GF-D8 (cell line): ENCODE results near the gene PLEKHG4B.
"Not testable (repeated sequence)": the region's sequence is repeated elsewhere in the genome, so short reads cannot be mapped to it uniquely, and the experiment has no call there.

ENCODE experiments used
- DNase-seq: peaks from one replicate; lab custom pipeline; 2025; lab: John Stamatoyannopoulos, UW

Gene PLEKHG4B

DNA sequence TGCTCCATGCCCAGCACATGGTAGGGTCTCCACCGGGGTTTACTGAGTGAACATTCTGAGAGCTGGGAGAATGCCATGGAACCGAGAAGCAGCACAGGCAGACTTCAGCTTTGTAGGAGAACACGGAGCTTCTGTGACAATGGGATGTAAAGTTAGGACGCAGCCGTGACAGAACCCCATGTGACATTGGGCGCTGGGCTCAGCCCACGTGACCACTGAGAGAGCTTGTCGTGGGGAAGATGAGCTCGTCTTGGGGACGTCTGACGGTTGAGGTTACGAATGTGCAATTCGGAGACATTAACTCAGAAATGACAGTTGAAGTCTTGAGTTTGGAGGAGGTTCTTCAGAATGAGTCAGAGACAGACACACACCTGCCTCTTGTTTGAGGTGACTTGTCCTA is 139.7 kb downstream of the PLEKHG4B start:
- DNase-seq, result no peak

DNA sequence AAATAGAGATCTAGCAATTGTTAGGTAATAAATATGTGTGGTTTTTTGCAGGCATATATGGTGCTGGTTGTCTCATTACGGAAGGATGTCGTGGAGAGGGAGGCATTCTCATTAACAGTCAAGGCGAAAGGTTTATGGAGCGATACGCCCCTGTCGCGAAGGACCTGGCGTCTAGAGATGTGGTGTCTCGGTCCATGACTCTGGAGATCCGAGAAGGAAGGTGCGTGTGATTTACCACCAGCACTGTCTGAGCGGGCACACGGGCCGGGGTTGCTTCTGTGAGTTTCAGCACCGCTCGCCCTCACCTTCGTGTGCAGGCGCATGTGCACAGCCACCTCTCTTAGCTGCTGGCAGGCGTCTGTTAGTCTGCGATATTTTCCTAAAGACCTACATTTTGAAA is 141.5 kb downstream of the PLEKHG4B start:
- DNase-seq, result not testable (repeated sequence)

DNA sequence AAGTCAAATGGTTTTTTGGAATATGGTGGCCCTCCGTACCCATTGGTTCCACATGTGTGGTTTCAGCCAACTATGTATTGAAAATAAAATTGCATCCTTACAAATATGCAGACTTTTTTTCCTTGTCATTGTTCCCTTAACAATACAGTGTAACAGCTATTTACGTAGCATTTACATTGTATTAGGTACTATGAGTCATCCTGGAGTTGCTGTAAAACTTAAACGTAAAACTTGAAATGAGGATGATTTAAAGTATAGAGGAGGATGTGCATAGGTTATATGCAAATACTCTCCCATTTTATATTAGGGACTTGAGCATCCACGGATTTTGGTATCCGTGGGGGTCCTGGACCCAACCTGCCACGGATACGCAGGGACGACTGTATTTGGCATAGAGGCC is 142.5 kb downstream of the PLEKHG4B start:
- no peak for DNase-seq

DNA sequence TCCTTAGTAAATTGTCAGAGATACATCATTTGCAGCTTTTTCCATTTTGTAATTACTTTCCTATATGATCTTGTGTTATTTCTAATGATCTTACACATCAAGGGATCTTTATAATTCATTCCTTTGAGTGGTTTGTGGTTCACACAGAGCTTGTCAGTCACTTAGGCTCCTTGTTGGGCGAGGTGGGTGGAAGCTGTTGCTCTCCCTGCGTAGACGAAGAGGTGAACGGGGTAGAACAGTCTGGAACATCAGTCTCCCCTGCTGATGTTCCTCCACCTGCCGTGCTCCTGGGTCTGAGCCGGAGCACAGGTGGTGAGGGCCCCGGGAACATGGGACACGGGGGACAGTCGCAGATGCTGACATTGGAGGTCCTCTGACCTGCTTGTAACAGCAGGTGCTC is 143.6 kb downstream of the PLEKHG4B start:
- not testable (repeated sequence) for DNase-seq

DNA sequence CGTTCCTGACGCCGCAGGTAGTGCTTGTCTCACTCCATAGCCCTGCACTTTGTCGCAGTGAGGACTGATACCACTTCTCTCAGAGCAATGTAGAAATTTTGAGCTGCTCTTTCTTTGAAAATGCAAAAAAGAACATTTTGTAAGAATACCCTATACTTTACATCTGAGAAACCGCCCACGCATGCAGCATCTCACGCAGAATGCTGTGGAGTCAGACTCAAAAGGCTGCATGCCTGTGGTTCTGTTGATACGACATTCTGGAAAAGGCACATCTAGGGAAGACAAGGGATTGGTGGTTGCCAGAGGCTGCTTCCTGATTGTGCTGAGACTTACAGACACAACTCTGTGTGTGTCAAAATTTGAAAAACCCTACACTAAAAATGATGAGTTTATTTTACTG is 146.0 kb downstream of the PLEKHG4B start:
- DNase-seq, result not testable (repeated sequence)
